RPMI8226 (cell line): ENCODE measurements around the gene EBNA1BP2.
"Not testable (repeated sequence)": the region's sequence is repeated elsewhere in the genome, so short reads cannot be mapped to it uniquely, and the experiment has no call there.

Source experiments
- DNase-seq: peaks from one replicate; pipeline ENCODE4 v3.0.0-alpha.2; 2015

Gene EBNA1BP2

DNA sequence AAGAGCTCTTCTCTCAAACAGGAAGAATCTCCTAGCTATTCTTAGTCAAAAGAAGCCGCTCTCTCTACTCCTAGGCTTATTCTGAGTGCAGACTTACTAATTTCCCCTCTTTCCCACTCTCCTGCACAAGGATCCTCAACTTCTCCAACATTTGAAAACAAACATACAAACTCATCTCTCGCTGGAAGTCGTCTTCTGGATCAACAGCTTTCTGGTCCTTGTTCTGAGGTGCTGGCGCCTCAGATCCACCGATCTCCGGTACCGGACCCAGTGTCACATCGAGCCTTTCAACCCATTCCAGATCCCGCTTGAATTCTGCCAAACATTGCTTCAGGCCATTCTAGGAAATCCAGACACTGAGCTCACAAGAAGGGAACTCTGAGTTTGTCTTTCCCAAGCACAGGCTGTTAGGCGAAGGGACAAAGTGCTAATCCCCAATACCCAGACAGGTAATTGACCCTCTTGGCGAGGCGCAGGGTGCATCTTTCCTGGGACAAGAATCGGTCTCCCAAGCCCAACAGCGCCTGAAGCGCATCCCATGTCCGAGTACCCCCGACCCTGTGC is 696 bp downstream of the EBNA1BP2 start:
- DNase-seq, result no peak

DNA sequence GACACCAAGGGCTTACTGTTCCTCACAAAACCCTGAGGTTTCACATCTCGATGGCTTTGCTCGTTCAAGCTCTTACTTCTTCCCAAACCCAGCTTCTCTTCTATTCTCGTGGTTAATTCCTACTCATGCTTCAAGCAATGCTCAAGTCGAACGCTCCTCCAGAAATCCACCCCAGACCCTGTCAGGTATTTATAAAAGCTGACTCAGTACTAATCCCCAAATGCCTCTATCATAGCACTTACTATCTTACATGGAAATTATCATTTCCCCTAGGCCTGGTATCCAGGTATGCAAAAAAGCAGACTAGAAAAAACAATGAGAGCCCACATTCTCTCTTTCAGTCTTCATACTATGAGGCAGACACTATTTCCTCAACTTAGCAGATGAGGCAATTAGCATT is 6.3 kb downstream of the EBNA1BP2 start:
- DNase-seq, result no peak

DNA sequence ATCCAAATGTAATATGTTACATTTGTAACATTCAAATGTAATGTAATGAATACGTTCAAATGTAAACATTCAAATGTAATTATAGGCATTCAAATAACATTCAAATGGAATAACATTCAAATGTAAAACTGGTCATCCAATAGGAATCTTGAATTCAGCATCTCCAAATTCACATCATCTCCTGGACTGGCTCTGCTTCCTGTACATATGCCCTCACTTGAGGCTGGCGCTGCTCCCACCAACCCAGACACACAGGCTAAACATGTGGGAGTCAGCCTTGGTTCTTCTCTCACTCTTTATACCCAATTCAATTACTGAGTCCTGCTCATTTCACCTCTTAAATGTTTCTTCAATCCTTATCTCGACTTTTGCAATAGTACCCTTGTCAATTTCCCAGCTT is 6.9 kb downstream of the EBNA1BP2 start:
- no peak for DNase-seq

DNA sequence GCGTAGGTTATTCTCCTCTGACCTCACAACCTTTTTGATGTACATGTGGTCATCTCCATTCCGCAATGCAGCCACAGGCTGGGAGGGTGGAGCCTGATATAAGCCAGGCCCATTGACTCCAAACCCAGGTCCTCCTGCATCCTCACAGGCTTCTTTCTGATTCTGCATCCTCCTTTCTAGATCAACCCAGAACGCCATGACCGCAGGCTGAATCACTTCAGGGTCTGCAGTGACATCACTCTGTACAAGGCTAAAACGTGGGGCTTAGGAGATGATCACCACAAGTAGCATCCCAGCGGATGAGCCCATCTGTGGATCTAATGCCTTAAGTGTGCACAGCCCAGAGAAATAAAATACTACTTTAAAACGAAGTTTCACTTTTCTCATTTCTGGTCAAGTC is 16.1 kb downstream of the EBNA1BP2 start:
- no peak for DNase-seq

DNA sequence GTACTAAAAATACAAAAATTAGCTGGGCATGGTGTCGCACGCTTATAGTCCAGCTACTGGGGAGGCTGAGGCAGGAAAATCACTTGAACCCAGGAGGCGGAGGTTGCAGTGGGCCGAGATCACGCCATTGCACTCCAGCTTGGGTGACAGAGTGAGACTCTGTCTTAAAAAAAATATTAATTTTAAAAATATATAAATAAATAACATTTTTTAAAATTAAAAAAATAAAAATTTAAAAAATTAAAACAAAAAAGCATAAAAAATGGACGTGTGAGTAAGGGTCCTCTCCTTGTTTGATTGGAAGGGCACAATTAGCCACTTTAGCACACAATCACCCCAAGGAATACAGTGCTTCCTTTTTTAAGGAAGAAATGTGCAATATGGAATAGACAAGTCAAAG is 18.6 kb downstream of the EBNA1BP2 start:
- DNase-seq, result no peak

DNA sequence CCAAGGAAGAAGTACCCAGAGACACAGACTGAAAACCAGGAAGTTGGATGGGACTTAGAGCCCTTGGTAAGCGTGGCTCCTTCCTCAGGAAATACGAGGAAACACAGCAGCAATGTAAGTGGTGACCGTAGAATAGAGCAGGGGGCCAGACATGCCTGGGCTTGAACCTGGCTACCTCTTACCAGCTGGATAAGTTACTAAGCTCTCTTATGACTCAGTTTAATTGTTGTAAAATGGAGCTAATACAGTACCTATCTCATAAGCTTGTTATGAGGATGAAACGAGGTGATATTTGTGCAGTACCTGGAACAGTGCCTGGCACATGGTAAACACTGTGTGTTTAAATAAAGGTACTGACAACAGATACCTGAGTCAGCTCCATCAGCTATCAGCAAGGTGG is 19.2 kb downstream of the EBNA1BP2 start:
- DNase-seq, result no peak

DNA sequence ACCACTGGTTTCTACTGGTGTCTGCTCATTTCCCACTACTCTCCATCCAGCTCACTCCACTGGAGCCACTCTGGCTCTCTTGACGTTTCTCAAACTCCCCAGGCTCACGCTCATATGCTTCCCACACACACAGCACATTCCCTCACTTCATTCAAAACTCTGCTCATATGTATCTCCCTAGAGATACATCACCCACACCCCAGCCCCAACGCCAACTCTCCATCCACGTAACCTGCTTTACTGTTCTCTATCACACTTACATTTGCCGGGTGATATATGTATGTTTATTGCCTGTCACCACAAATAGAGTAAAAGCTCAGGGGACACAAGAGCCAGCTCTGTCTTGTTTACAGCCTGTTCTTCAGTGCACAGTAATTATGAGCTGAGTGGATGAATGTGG is 22.2 kb downstream of the EBNA1BP2 start:
- DNase-seq, result no peak

DNA sequence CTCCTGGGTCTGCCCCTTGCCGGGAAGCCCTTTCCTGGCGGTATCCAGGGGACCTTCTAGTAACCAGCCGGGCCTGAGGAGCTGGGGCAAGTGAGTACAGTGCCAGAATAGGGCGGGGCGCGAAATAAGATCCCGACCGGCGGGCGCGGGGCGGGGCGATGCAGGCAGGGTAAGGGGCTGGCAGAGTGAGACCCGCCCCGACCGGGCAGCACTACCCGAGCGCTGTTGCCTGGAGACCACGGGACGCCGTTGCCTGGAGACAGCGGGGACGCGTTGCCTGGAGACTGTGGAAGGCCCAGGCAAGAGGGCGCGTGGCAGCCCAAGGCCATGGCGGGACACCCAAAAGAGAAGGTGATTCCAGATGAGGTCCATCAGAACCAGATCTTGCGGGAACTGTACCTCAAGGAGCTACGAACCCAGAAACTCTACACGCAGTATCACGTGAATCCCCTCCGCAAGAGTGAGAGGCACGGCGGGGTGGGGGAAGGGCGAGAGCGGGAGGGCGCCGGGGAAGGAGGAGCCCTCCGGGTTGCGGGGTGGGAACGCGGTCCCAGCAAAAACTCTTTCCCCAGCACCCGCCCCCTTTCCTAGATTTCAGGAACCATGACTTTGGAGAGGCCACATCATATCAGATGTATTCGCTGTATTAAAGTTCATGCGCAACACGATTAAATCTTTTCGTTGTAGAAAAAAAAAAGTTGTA is 24.3 kb downstream of the EBNA1BP2 start:
- DNase-seq, result peak; percentile 71

DNA sequence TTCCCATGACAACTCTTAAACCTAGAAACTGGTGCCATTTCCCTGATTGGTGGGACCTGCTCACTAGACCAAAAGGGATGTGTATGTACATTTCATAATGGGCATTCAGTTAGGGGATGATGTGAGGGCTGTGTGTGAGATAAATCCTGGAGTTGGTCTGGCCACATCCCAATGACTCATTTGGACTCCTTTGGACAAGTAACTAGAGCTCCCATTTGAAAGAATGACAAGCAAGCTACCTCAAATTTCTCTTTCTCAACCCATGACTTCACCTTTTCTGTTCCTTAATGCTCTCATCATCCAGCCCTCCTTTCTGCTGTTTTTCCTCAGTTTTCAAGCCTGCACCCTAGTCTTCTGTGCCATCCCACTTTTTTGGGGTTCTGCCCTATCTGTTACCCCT is 27.9 kb downstream of the EBNA1BP2 start:
- no peak for DNase-seq

DNA sequence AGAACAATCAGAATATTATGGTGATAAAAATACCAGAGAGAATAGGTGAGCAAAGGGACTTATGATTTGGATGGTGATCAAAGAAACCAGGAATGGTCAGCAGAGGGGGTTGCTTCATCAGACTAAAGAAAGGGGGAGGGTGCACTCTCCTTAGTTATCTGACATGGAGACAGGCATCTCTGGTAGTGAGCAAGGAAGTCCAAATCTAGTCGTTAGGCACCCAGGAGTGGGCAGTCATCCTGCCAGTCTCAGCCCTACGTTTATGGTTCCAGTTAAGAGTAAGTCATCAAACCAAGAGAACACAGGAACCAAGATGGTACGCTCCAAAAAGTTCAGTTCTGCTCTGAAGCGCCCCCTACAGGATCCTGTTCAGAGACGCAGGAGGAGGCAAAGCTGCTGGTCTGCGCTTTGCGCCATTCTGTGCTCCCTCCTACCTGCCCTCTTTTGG is 28.6 kb downstream of the EBNA1BP2 start:
- DNase-seq, result no peak

DNA sequence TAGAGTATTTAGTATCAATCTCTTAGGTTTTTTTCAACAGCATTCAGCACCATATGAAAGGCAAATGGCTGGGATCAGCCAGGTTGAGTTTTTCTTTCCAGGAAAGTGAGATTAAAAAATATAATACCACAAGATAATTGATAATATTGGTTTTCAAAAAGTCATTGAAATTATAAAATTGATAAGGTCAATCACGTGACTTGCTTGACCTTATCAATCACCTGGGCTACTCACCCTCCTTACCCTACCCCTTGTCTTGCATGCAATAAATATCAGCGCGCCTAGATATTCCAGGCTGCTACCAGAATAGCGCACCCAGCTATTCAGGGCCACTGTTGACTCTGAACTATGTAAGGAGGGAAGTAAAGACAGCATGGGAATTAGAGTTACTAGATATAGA is 31.5 kb downstream of the EBNA1BP2 start:
- DNase-seq, result no peak

DNA sequence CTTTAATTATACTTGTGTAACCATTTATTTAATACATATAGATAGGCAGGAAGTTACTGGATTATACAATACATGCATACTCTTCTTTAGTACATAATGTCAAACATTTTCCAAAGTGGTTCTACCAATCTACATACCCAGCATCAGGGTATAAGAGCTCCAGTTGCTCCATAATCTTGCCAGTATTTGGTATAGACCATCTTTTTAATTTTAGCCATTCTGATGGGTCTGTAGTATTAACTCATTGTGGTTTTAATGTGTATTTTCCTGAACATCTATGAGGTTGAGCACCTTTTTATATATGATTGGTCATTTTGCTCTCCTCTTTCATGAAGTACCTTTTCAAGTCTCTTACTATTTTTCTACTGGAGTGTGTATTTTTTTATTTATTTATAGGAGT is 32.1 kb downstream of the EBNA1BP2 start:
- no peak for DNase-seq

DNA sequence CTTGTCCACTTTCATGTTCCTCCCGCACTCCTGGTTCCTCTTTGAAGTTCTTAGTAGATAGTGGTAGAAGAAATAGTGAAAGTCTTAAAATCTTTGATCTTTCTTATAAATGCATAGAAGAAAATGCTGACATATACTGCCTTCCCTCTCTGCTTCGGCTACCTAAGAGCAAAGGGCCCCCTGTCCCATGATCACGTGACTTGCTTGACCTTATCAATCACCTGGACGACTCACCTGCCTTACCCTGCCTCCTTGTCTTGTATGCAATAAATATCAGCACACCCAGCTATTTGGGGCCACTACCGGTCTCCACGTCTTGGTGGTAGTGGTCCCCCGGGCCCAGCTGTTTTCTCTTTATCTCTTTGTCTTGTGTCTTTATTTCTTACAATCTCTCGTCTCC is 32.8 kb downstream of the EBNA1BP2 start:
- not testable (repeated sequence) for DNase-seq

DNA sequence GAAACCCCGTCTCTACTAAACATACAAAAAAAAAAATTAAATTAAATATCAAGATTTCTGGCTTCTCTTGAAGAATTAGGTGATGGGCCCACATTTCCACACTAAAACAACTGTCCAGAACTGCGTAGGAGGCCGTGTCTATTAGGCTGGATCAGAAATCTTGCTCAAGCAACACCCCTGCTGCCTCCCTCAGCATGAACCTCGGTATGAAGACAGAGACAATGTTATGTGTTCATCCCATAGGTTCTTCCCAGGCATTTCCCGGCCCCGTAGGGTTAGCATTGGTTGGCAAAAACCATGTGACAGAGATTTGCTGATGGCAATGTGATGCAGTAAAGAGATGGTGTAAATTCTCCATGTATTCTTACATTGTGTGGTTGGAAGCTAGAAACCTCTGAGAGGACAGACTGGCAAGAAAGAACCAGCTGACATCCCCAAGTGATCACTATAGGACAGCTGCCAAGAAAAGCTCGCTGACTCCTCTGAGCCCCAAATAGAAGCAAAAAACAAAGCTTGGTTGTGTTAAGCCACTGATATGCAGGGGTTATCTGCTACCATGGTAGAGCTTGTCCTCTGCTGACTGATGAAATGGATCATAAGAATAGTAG is 34.5 kb downstream of the EBNA1BP2 start:
- no peak for DNase-seq

DNA sequence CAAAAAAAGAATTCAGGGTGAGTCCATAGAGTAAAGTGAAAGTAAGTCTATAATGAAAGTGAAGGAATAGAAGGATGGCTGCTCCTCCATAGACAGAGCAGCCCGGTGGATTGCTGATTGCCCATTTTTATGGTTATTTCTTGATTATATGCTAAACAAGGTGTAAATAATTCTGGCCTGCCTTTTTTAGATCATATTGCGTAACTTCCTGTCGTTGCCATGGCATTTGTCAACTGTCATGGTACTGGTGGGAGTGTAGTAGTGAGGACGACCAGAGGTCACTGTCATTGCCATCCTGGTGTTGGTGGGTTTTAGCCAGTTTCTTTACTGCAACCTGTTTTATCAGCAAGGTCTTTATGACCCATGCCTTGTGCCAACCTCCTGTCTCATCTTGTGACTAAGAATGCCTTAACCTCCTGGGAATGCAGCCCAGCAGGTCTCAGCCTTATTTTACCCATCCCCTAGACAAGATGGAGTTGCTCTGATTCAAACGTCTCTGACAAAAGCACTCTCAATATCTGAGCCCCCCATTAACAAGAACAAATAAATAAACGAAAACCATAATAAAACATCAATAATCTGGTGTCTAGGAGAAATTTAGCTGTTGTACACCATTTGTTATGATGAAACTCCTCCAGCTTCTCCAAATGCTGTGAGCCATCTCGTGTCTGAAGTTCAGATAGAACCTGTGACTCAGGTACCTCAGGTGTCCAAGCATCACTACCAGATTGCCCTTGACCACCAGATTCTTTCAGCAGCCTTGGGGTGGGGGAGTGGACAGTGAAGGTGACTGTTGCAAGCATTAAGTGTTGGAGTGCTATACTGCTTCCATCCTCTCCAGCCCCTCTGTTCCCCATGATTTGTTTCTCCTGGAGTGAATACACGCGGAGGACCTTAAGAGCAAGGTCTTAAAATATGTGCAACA is 36.0 kb downstream of the EBNA1BP2 start:
- no peak for DNase-seq

DNA sequence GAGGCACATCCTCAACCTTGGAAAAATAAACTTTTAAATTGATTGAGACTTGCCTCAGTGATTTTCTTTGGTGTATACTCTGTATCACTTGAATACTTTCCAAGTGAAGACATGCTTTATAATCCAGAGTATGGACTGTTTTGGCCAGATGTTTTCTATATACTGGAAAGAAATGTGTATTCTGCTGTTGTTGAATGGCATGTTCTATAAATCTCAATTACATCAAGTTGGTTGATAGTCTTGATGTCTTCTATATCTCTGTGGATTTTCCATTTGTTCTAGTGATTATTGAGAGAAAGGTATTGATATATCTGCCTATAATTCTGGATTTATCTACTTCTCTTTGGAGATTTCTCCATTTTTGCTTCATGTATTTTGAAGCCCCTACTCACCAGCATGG is 37.5 kb downstream of the EBNA1BP2 start:
- DNase-seq, result no peak

DNA sequence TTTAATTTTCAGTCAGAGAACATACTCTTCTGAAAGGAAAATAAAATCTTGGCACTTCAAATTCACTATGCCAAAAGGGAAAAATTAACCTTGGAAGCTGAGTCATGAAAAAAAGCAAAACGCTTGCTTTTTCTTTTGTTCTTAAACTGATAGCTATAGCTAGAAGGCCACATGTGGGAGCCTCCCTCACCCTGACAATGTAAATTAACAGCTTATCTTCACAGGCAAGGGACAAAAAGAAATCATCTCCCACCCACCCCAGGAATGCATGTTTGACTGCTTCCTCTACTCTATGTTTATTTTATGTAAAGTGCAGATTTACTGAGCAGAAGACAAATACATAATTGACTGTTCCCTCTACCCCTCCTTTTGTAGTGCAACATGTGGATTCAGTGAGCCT is 38.0 kb downstream of the EBNA1BP2 start:
- DNase-seq, result no peak

DNA sequence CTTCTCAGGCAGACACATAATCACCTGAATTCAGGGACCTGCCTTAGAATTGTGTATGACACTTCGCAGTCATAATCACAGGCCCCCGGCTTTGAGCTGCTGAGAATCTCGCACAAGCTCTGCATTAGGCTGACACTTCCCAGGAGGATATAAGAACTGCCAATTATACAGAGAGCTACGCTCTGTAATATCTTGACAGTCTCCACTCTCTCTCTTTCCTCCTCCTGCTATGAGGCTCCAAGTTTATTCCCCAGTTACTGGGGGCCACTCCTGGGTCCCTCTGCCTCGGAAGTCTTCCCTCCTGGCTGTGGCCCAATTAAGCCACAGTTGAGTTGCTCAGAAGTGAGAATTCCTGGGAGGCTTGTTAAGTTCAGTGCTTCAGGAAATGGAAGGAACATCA is 42.7 kb downstream of the EBNA1BP2 start:
- no peak for DNase-seq

DNA sequence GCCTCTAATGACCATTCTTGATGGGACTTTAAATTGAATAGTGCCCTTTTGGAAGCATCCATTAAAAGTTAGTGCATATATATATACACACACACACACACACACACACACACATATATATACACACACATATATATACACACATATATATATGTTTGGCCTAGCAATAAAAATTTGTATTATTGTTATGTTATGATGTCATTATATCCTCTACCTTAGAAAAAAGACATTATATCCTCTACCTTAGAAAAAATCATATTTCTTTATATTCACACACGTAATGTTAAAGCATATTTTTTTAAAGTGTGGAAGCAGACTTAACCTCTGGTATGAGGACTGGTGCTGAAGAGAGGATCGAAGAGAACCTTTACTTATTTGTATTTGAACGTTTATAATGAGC is 43.3 kb downstream of the EBNA1BP2 start:
- DNase-seq, result no peak

DNA sequence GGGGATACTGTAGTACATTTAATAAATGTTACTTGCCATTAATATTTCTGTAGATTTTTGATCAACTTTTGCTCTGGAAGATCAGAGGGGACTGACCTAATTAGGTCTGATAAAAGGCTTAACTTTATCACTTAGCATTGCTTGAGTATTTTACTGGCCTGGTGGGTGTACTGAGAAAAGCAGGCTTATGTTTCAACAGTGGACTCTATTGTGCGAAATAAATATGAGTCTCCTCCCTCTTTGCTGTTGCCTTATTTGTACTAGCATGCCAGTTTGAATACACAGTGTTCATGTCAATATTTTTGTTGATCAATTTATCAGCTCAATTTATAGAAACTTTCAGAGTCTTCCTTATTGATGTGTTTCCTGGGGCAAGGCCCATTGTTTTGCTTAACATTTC is 49.1 kb downstream of the EBNA1BP2 start:
- no peak for DNase-seq

DNA sequence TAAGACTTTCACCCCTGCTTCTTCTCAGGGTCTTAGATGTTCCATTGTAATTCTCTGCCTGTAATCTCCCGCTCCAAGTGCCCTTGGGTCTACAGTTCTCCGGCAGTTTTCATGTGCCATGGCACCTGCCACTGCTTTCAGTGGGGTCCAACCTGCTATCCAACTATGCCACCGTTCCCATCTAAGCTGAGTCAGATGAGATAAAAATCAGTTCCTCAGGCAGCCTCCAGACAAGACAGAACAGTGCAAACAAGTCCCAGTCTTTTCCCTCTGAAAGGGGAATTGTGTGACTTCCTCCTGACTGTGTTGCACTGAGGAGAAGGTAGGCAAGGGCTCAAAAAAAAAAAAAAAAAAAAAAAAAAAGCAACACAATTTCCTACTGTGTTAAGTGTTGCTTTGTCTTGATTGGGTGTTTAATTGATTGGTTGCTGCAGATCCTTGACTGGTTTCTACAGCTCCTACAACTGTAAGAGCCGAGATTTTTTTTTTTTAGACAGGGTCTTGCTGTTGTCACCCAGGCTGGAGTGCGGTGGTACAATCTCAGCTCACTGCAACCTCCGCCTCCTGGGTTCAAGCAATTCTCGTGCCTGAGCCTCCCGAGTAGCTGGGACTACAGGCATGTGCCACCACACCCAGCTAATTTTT is 50.7 kb downstream of the EBNA1BP2 start:
- no peak for DNase-seq

DNA sequence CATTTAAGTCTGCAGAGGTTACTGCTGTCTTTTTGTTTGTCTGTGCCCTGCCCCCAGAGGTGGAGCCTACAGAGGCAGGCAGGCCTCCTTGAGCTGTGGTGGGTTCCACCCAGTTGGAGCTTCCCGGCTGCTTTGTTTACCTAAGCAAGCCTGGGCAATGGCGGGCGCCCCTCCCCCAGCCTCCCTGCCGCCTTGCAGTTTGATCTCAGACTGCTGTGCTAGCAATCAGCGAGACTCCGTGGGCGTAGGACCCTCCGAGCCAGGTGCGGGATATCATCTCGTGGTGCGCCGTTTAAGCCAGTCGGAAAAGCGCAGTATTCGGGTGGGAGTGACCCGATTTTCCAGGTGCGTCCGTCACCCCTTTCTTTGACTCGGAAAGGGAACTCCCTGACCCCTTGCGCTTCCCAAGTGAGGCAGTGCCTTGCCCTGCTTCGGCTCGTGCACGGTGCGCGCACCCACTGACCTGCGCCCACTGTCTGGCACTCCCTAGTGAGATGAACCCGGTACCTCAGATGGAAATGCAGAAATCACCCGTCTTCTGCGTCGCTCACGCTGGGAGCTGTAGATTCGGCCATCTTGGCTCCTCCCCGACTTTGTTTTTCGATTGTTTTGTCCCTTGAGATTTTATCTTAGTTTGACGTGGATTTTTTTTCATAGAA is 52.0 kb downstream of the EBNA1BP2 start:
- DNase-seq, result peak; percentile 35
